Smooth muscle cell (in vitro differentiated cells): ENCODE results near the gene KRT13. TPM values are rescaled to one million over a fixed set of nuclear protein-coding genes. Genes with fewer than 3 reads are reported as not detected.

Experiments used
- DNase-seq: peaks from one replicate; lab custom pipeline; 2025; ENCODE audit not compliant: unreplicated experiment; lab: John Stamatoyannopoulos, UW
- H2AFZ ChIP-seq: fragments of 200-600 bp; sonication (generic); 2 replicates; pipeline ENCODE4 v1.6.0; 2016; ENCODE audit warnings: antibody characterized with exemption, low read depth, mild to moderate bottlenecking
- H3F3A ChIP-seq: fragments of 200-600 bp; sonication (generic); 2 replicates; pipeline ENCODE4 v1.6.0; 2017; ENCODE audit warnings: antibody characterized with exemption, low read depth
- H3K27ac ChIP-seq: fragments of 200-600 bp; sonication (generic); 2 replicates; pipeline ENCODE4 v1.5.1; 2016; ENCODE audit warnings: low read depth, mild to moderate bottlenecking
- H3K27me3 ChIP-seq: fragments of 200-600 bp; sonication (generic); 2 replicates; pipeline ENCODE4 v1.6.1; 2016; ENCODE audit warnings: low read depth, mild to moderate bottlenecking
- H3K36me3 ChIP-seq: fragments of 200-600 bp; sonication (generic); 2 replicates; pipeline ENCODE4 v1.5.1; 2016; ENCODE audit warnings: low read depth
- H3K4me1 ChIP-seq: fragments of 200-600 bp; sonication (generic); 2 replicates; pipeline ENCODE4 v1.5.1; 2016; ENCODE audit warnings: low read depth
- H3K4me2 ChIP-seq: fragments of 200-600 bp; sonication (generic); 2 replicates; pipeline ENCODE4 v1.6.0; 2016; ENCODE audit warnings: mild to moderate bottlenecking
- H3K4me3 ChIP-seq: fragments of 200-600 bp; sonication (generic); 2 replicates; pipeline ENCODE4 v1.5.1; 2016; ENCODE audit warnings: mild to moderate bottlenecking
- H3K79me2 ChIP-seq: fragments of 200-600 bp; sonication (generic); 2 replicates; pipeline ENCODE4 v1.6.0; 2016; ENCODE audit warnings: low read depth, mild to moderate bottlenecking
- H3K9ac ChIP-seq: fragments of 200-600 bp; sonication (generic); 2 replicates; pipeline ENCODE4 v1.6.0; 2016; ENCODE audit warnings: low read depth
- H3K9me3 ChIP-seq: fragments of 200-600 bp; sonication (generic); replicated peaks from 2 replicates; pipeline ENCODE4 v1.5.1; 2016; ENCODE audit warnings: low read depth
- H4K20me1 ChIP-seq: fragments of 200-600 bp; sonication (generic); 2 replicates; pipeline ENCODE4 v1.6.0; 2016; ENCODE audit warnings: low read depth
- CTCF ChIP-seq: fragments of 200-600 bp; sonication (generic); IDR thresholded peaks from 2 replicates; pipeline ENCODE4 v1.5.1; 2017; ENCODE audit warnings: borderline replicate concordance, mild to moderate bottlenecking, antibody characterized with exemption; ENCODE audit not compliant: insufficient read depth, poor library complexity, severe bottlenecking
- WGBS: methylation state at CpG from one replicate; pipeline ENCODE4 v1.1.7; 2016; ENCODE audit warnings: low lambda C conversion rate; 5-methylcytosine and 5-hydroxymethylcytosine counted together
- polyA plus RNA-seq: library from polyadenylated mRNA; unstranded; fragments of >200 nt; fragmentation: Nextera tagmentation; extraction: Ambion mirVana; gene quantifications from 2 replicates; pipeline ENCODE4 v1.2.1, GENCODE V29; 2016
- total RNA-seq: library from RNA; depleted of rRNA; stranded (reverse); fragments of >200 nt; gene quantifications from 2 replicates; pipeline ENCODE4 v1.2.3, GENCODE V29; 2014

Gene KRT13
- total and polyA plus RNA-seq, 2 experiments from 2014 or later, result 3.8 to 5.2 TPM

GRCh38 chr17:41548844-41549595 is 43.6 kb upstream of the KRT13 start:
- H3K4me2 ChIP-seq, result peak overlapping the region; percentile 76
- WGBS, result 2% methylated on average over 25 of the region's 25 CpGs
- H3F3A ChIP-seq, result peaks cover 24% of the 10 kb centered on the region
- H4K20me1 ChIP-seq, result no peaks in the 10 kb centered on the region
- H3K4me1 ChIP-seq, result peaks cover 20% of the 10 kb centered on the region
- TF ChIP-seq CTCF, result peak; percentile 79
- no peaks in the 10 kb centered on the region for H3K36me3 ChIP-seq
- no peaks in the 10 kb centered on the region for H3K79me2 ChIP-seq
- H3K4me3 ChIP-seq, result peak overlapping the region; percentile 30
- H3K27me3 ChIP-seq, result no peaks in the 10 kb centered on the region
- peak overlapping the region; percentile 54 for H2AFZ ChIP-seq
- H3K9ac ChIP-seq, result peak overlapping the region; percentile 45
- no peaks in the 10 kb centered on the region for H3K9me3 ChIP-seq
- H3K27ac ChIP-seq, result peak overlapping the region; percentile 83
- DNase-seq, result peak; percentile 73

- peak overlapping the region; percentile 49 for H2AFZ ChIP-seq
These were observed 42.8 kb upstream of the KRT13 start for GRCh38 chr17:41547921-41548843.

DNA sequence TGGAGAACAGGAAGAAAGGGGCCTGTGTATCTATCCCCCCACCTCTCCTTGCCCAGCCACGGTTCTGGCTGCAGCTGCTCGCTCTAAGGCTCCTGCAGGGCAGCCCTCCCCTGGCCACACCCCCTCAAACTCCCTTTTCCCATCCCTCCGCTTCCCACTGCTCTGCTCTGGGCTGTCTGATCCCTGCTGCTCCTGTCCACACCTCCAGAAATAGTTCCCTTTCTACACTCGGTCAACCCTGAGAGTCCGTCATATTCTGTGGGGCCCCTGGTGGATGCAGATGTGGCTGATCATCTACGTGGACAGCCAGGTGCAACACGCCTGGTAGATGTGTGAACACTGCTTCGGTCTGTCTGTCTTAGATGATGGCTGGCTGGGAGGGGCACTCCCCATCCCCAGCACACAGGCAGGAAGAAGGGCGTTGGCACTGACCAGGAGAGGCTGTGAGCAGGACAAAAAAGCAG is 42.0 kb upstream of the KRT13 start:
- Histone ChIP-seq H3K27me3 (no peaks in the 10 kb centered on the region), H3K4me1 (peaks cover 20% of the 10 kb centered on the region), H2AFZ (no peak overlapping the region), H3K79me2 (no peaks in the 10 kb centered on the region), H3K4me3 (no peak overlapping the region), H3F3A (peaks cover 24% of the 10 kb centered on the region), H3K9ac (no peak overlapping the region), H3K36me3 (no peaks in the 10 kb centered on the region), H3K4me2 (no peak overlapping the region), H3K27ac (peak overlapping the region; percentile 73), H4K20me1 (no peaks in the 10 kb centered on the region), H3K9me3 (no peaks in the 10 kb centered on the region)
- DNase-seq, result no peak
- WGBS, result 33% methylated on average over 9 of the region's 9 CpGs
- TF ChIP-seq CTCF, result no peak

More at GRCh38 chr17:41547921-41548843, 42.8 kb upstream of the KRT13 start:
- Histone ChIP-seq H3F3A (peaks cover 24% of the 10 kb centered on the region), H3K4me2 (peak overlapping the region; percentile 76), H3K4me3 (no peak overlapping the region), H3K36me3 (no peaks in the 10 kb centered on the region), H3K9ac (peak overlapping the region; percentile 45), H3K79me2 (no peaks in the 10 kb centered on the region), H3K4me1 (peaks cover 20% of the 10 kb centered on the region), H3K9me3 (no peaks in the 10 kb centered on the region), H3K27me3 (no peaks in the 10 kb centered on the region), H3K27ac (peak overlapping the region; percentile 83), H4K20me1 (no peaks in the 10 kb centered on the region)
- DNase-seq, result peak; percentile 56
- 36% methylated on average over 23 of the region's 23 CpGs for WGBS
- no peak for TF ChIP-seq CTCF
